ENCODE data around the gene MIP.
"Not testable (repeated sequence)": the region's sequence is repeated elsewhere in the genome, so short reads cannot be mapped to it uniquely, and the experiment has no call there.

MIP gene

DNA sequence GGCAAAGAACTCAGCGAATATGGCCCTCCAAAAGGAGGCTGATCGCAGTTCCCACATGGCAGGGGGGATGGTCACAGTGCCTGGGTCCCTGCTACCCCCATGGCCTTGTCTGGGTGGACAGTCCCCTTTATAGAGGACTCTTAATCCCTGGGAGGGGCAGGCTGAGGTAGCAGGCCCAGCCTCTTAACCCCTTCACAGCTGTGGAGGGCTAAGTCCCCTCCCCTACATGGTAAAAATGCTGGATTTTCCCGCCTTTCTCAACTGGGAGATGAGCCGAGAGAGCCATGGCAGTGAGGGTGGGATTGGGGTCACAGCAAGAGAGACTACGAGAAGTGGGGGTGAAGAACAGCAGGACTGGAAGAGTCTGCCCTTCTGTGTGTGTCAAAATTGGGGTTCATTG lies at the start of gene MIP:
Gene MIP, minus strand, starts transcription at position 101 of the 400 bp plus-strand sequence. Its CDS starts 44 bp downstream, at position 57.
- Mint-ChIP-seq H3K9me3 (no peaks in the 10 kb centered on the region), H3K27me3 (no peaks in the 10 kb centered on the region), H3K27ac (no peak within 1 kb of the TSS), H3K4me3 (no peak within 1 kb of the TSS), H3K4me1 (peaks cover 3% of the 10 kb centered on the region), H3K36me3 (no peaks in the 10 kb centered on the region)
- ATAC-seq (ENCODE audit: low read depth) (no peak), DNase-seq (ENCODE audit: low spot score in 2 of 2) (no peak)

DNA sequence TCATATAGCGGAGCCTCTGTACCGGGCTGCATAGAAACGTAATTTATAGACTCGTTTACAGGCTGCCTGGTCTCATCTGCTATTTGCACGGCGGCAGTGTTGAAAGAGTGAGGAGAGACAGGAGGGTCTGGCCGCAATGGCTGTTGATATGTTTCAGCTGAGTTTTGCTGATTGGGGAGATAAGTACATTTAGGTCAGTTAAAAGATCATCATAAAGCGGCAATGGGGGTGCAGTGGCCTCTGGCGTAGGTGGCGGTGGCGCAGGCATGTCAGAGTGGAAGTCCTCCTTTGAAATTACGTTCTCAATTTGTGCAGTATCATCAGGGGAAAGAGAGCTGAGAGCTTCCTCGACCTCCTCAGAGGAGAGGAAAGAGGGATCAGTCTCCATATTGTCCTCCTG lies 45.4 kb upstream of the MIP start:
- not testable (repeated sequence) for DNase-seq (ENCODE audit: low spot score in 2 of 2); H3K27me3 Mint-ChIP-seq; ATAC-seq (ENCODE audit: low read depth); H3K4me3 Mint-ChIP-seq; H3K4me1 Mint-ChIP-seq; H3K36me3 Mint-ChIP-seq; H3K27ac Mint-ChIP-seq; H3K9me3 Mint-ChIP-seq

DNA sequence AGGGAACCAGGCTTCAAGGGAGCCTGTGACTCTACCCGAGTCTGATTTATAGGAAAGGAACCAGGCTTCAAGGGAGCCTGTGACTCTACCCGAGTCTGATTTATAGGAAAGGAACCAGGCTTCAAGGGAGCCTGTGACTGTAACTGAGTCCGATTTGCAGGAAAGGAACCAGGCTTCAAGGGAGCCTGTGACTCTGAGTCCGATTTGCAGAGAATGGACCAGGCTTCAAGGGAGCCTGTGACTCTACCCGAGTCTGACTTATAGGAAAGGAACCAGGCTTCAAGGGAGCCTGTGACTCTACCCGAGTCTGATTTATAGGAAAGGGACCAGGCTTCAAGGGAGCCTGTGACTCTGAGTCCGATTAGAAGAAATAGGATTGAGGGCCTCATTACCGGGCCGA lies 45.0 kb upstream of the MIP start:
- not testable (repeated sequence) for H3K4me1 Mint-ChIP-seq, H3K27me3 Mint-ChIP-seq, H3K27ac Mint-ChIP-seq

DNA sequence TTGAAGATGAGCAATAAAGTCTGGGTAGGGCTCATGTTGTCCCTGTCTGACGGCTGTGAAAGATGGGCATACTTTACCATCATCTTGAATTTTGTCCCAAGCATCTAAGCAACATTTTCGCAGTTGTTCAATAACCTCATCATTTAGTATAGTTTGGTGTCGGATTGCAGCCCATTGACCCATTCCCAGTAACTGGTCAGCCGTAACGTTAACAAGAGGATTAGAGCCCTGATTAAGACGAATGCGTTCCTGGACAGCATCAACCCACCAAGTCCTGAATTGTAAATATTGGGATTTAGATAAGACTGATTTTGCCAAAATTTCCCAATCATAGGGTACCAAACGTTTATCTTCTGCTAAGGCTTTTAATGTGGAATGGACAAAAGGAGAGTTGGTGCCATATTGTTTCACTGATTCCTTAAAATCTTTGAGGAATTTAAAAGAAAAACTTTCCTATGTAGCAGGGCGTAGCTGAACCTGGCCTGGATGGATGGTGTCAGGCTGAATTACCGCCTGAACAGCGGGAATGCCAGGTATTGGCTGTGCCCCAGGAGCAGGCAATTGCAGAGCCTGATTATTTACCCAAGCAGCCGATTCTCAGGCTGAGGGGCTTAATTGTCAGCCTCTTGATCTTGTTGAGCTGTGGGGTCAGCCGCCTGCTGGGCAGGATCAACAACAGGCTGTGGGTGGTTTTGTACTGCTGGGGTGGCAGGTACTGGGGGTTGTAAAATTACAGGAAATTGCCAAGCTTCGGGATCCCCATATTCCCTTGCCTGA lies 43.9 kb upstream of the MIP start:
- H3K9me3 Mint-ChIP-seq; H3K27me3 Mint-ChIP-seq; H3K4me3 Mint-ChIP-seq; H3K36me3 Mint-ChIP-seq; H3K27ac Mint-ChIP-seq; DNase-seq (ENCODE audit: low spot score in 2 of 2); ATAC-seq (ENCODE audit: low read depth); H3K4me1 Mint-ChIP-seq: not testable (repeated sequence)

More for the DNA sequence above, 45.0 kb upstream of the MIP start:
- not testable (repeated sequence) for H3K4me3 Mint-ChIP-seq; H3K9me3 Mint-ChIP-seq; DNase-seq (ENCODE audit: low spot score in 2 of 2); H3K36me3 Mint-ChIP-seq; ATAC-seq (ENCODE audit: low read depth)

DNA sequence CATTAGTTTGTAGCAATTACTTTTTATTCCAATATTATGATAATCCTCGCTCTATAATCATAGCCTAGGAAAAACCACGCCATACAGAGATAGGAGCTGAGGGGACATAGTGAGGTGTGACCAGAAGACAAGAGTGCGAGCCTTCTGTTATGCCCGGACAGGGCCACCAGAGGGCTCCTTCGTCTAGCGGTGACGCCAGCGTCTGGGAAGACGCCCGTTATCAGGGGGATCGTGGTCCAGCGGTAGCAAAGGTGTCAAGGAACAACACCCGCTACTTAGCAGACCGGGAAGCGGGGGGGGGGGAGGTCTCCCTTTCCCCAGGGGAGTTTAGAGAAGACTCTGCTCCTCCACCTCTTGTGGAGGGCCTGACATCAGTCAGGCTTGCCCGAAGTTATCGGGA lies 42.2 kb upstream of the MIP start:
- not testable (repeated sequence) for H3K4me1 Mint-ChIP-seq; H3K36me3 Mint-ChIP-seq; H3K9me3 Mint-ChIP-seq; ATAC-seq (ENCODE audit: low read depth); H3K27ac Mint-ChIP-seq; H3K27me3 Mint-ChIP-seq
- DNase-seq (ENCODE audit: low spot score in 2 of 2) = peak; percentile 52 to 61
- peak overlapping the region; percentile 66 for H3K4me3 Mint-ChIP-seq

DNA sequence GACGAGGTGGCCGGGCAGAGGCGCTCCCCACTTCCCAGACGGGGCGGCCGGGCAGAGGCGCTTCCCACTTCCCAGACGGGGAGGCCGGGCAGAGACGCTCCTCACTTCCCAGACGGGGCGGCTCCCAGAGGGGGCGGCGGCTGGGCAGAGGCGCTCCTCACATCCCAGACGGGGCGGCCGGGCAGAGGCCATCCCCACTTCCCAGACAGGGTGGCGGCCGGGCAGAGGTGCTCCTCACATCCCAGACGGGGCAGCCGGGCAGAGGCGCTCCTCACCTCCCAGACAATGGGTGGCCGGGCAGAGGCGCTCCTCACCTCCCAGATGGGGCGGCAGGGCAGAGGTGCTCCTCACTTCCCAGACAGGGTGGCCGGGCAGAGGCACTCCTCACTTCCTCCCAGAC lies 40.0 kb upstream of the MIP start:
- H3K27ac Mint-ChIP-seq; DNase-seq (ENCODE audit: low spot score in 2 of 2); ATAC-seq (ENCODE audit: low read depth); H3K4me3 Mint-ChIP-seq; H3K27me3 Mint-ChIP-seq; H3K36me3 Mint-ChIP-seq; H3K4me1 Mint-ChIP-seq; H3K9me3 Mint-ChIP-seq: not testable (repeated sequence)

DNA sequence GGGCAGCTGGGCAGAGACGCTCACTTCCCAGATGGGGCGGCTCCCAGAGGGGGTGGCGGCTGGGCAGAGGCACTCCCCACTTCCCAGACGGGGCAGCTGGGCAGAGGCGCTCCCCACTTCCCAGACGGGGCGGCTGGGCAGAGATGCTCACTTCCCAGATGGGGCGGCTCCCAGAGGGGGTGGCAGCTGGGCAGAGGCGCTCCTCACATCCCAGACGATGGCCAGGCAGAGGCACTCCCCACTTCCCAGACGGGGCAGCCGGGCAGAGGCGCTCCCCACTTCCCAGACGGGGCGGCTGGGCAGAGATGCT lies 39.6 kb upstream of the MIP start:
- not testable (repeated sequence) for H3K4me1 Mint-ChIP-seq; H3K36me3 Mint-ChIP-seq; ATAC-seq (ENCODE audit: low read depth); H3K27ac Mint-ChIP-seq; H3K4me3 Mint-ChIP-seq; H3K27me3 Mint-ChIP-seq; H3K9me3 Mint-ChIP-seq; DNase-seq (ENCODE audit: low spot score in 2 of 2)

DNA sequence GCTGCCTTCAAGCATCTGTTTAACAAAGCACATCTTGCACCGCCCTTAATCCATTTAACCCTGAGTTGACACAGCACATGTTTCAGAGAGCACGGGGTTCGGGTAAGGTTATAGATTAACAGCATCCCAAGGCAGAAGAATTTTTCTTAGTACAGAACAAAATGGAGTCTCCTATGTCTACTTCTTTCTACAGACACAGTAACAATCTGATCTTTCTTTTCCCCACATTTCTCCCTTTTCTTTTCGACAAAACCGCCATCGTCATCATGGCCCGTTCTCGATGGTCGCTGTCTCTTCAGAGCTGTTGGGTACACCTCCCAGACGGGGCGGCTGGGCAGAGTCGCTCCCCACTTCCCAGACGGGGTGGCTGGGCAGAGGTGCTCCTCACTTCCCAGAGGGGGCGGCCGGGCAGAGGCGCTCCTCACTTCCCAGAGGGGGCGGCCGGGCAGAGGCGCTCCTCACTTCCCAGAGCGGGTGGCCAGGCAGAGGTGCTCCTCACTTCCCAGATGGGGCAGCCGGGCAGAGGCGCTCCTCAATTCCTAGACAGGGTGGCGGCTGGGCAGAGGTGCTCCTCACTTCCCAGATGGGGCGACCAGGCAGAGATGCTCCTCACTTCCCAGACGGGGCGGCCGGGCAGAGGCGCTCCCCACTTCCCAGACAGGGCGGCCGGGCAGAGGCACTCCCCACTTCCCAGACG lies 39.1 kb upstream of the MIP start:
- H3K27me3 Mint-ChIP-seq; DNase-seq (ENCODE audit: low spot score in 2 of 2); H3K27ac Mint-ChIP-seq; ATAC-seq (ENCODE audit: low read depth); H3K4me1 Mint-ChIP-seq; H3K9me3 Mint-ChIP-seq; H3K36me3 Mint-ChIP-seq; H3K4me3 Mint-ChIP-seq: not testable (repeated sequence)

DNA sequence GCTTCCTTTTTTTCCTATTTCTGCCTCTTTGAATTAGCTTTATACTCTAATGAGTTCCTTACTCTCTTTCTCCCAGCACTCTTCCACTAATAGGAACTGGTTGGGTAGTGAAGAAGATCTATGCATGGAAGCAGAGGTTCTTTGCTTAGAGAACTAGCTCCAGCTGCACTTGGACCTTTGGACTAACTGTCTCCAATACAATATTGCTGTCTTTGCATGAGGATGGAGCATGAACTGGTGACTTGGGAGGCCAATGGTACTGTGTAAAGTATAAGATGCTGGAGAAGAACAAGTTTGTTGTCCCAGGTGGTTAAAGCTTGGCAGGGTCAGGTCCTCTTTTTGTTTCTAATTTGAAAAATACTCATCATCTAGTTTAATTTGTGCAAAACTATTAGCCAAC lies 35.9 kb upstream of the MIP start:
- H3K36me3 Mint-ChIP-seq = no peaks in the 10 kb centered on the region
- no peak overlapping the region for H3K27ac Mint-ChIP-seq
- H3K4me1 Mint-ChIP-seq = peaks cover 10% of the 10 kb centered on the region
- H3K9me3 Mint-ChIP-seq = no peaks in the 10 kb centered on the region
- DNase-seq (ENCODE audit: low spot score in 2 of 2) = no peak
- peaks cover 3% of the 10 kb centered on the region for H3K27me3 Mint-ChIP-seq
- no peak overlapping the region for H3K4me3 Mint-ChIP-seq
- ATAC-seq (ENCODE audit: low read depth) = no peak

DNA sequence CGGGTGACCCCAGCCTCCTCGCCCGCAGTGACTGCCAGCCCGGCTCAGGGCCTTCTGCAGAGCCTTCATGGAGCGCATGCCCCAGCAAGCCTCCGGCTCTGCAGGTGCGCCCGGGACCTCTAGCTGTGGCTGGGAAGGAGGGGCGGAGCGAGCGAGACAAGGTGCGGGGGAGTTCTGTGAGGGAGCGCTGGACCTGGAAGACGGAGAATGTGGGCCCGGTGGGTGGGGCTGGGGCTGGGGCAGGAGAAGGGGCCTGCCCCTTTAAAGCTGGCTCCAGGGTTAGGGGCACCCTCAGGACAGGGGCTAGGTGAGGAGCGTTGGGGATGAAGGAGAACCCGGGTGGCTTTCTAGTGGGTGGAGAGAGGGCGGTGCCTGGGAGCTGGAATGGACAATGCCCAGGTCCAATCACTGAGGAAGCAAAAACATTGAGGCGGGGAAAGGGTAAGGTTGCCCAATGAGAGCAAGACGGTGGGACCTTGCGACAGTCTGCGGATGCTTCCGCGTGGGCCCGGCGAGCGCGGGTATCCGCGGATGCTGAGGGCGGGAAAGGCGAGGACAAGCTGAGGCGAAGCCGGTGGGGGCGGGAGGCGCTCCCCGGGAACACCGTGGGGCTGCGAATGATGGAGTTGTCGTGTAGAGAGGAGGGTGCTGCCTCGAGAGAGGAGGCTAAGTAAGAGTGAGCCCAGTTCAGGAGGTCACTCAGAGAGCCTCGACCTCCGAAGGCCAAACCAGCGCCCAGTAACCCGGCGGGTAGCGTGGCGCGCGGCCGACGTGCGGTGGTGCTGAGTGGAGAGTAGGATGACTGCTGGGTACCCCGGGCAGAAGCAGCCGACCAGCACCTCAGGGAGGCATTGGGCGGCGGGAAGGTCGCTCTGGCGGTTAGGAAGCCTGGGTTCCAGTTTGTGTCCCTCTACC lies 33.8 kb upstream of the MIP start, which contains the start of gene GLS2:
Gene GLS2, minus strand, starts transcription at position 121 of the 915 bp plus-strand sequence. Its CDS starts 43 bp downstream, at position 78.
- DNase-seq (ENCODE audit: low spot score in 2 of 2) (peak; percentile 63 to 72), ATAC-seq (ENCODE audit: low read depth) (peak; percentile 94)
- peak within 1 kb of the TSS; percentile 97 for H3K4me3 Mint-ChIP-seq
- H3K27me3 Mint-ChIP-seq = peaks cover 3% of the 10 kb centered on the region
- H3K27ac Mint-ChIP-seq = peak within 1 kb of the TSS; percentile 32
- no peaks in the 10 kb centered on the region for H3K36me3 Mint-ChIP-seq
- no peaks in the 10 kb centered on the region for H3K9me3 Mint-ChIP-seq
- peaks cover 10% of the 10 kb centered on the region for H3K4me1 Mint-ChIP-seq

DNA sequence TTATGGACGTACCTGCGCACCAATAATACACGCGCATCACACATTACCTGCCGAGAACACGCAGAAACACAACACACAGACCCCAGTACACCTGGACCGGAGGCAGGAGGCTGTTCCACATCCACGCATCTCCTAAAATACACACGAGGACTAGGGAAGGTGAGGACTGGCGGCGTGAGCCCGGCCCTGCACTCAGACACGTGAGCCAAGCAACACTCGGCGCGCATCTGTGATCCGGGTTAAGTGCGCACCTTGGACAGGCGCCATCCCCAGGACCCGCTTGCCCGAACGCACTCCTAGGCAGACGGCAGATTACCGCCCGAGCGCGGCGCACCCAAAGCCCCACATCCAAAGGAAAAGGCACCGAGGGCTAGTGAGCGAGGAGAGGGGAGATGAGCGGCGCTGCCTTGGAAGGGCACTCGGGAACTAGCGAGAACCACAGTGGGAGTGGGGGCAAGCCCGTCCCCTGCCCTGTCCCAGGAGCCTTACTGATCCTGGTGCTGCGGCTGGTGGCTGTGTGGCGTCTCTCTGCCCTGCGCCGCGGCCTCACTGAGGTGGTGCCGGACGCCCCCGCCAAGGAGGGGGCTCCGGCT lies 33.1 kb upstream of the MIP start:
- DNase-seq (ENCODE audit: low spot score in 2 of 2) (peak in 1 of 2 donors; percentile 62), ATAC-seq (ENCODE audit: low read depth) (peak; percentile 36)
- H3K27me3 Mint-ChIP-seq = peaks cover 3% of the 10 kb centered on the region
- H3K9me3 Mint-ChIP-seq = no peaks in the 10 kb centered on the region
- peak overlapping the region; percentile 97 for H3K4me3 Mint-ChIP-seq
- no peaks in the 10 kb centered on the region for H3K36me3 Mint-ChIP-seq
- peaks cover 10% of the 10 kb centered on the region for H3K4me1 Mint-ChIP-seq
- peak overlapping the region; percentile 32 for H3K27ac Mint-ChIP-seq

DNA sequence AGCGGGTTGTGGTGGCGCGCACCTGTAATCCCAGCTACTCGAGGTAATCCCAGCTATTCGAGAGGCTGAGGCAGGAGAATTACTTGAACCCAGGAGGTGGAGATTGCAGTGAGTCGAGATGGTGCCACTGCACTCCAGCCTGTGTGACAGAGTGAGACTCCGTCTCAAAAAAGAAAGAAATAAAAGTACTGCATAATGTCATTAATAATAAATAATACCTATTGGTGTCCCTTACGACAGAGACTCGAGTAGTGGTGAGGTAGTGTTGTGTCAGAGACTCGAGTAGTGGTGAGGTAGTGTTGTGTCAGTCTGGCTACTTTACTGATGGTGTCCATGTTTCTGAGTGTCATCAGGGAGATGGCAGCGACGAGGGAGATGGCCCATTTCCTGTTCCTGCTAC lies 32.2 kb upstream of the MIP start:
- DNase-seq (ENCODE audit: low spot score in 2 of 2) (no peak), ATAC-seq (ENCODE audit: low read depth) (no peak)
- Mint-ChIP-seq H3K27me3 (peaks cover under 1% of the 10 kb centered on the region), H3K36me3 (no peaks in the 10 kb centered on the region), H3K4me1 (peaks cover 10% of the 10 kb centered on the region), H3K27ac (no peak overlapping the region), H3K4me3 (peak overlapping the region; percentile 22), H3K9me3 (no peaks in the 10 kb centered on the region)

DNA sequence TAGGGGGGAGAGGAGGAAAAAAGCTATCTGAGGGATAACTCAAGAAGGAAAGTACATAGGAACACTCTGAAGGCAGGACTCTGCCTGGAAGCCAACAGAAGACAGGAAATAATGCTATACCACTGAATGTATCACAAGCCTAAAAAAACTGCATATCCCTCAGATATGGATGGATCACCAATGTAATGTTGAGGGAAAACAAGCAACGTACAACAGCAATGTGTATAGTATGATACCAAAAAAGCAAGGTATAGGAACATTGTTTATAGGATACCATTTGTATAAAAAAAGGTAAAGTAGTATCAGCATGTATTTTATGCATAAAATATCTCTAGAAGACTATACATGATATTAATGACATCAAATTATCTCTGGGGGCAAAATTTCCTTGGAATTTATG lies 30.1 kb upstream of the MIP start:
- Mint-ChIP-seq H3K4me1 (peaks cover 19% of the 10 kb centered on the region), H3K4me3 (no peak overlapping the region), H3K36me3 (no peaks in the 10 kb centered on the region), H3K27ac (no peak overlapping the region), H3K27me3 (no peaks in the 10 kb centered on the region), H3K9me3 (no peaks in the 10 kb centered on the region)
- ATAC-seq (ENCODE audit: low read depth) (no peak), DNase-seq (ENCODE audit: low spot score in 2 of 2) (no peak)

DNA sequence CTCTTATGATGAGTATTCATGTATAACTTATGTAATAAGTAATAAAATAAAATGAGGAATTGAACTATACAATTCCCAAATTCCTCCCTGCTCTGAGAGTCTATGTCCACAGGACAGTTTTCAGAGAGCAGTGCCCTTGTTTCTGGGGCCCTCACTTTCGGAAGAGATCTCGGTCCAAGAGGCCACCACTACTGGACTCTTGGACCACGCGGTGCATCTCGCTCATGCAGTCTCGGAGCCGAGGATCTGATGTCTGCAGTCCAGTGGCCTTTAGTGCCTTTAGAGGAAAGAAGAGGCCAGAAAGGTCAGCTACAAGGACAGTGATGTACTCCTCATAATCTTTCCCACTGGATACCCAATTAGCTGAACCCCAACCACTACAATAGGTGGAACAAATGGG lies 25.2 kb upstream of the MIP start:
- no peak for DNase-seq (ENCODE audit: low spot score in 2 of 2)
- Mint-ChIP-seq H3K27me3 (no peaks in the 10 kb centered on the region), H3K9me3 (no peaks in the 10 kb centered on the region), H3K36me3 (peaks cover 1% of the 10 kb centered on the region), H3K4me1 (peaks cover 12% of the 10 kb centered on the region), H3K4me3 (no peak overlapping the region), H3K27ac (no peak overlapping the region)
- ATAC-seq (ENCODE audit: low read depth) = no peak

All from memory B cell (primary cell).